WTC11 (cell line): ENCODE measurements around the gene ANKRD9.

Source experiments
- ATF2 ChIP-seq: sonication (generic); formaldehyde crosslinking; IDR thresholded peaks from 2 replicates; pipeline ENCODE4 v1.8.1; 2022; ENCODE audit warnings: low read depth, missing genetic modification reagents, borderline replicate concordance
- ATF3 ChIP-seq: sonication (generic); formaldehyde crosslinking; conservative IDR thresholded peaks from 2 replicates; pipeline ENCODE4 v1.8.1; 2022; ENCODE audit warnings: mild to moderate bottlenecking, missing genetic modification reagents
- CTCF ChIP-seq: fragments of 200-600 bp; IDR thresholded peaks from 2 replicates; pipeline ENCODE4 v1.8.0; 2022; ENCODE audit warnings: antibody characterized with exemption
- E2F4 ChIP-seq: sonication (generic); formaldehyde crosslinking; IDR thresholded peaks from 2 replicates; pipeline ENCODE4 v1.8.1; 2022; ENCODE audit warnings: low read depth, mild to moderate bottlenecking, moderate library complexity, missing genetic modification reagents, borderline replicate concordance
- PRDM15 ChIP-seq: sonication (generic); formaldehyde crosslinking; IDR thresholded peaks from 2 replicates; pipeline ENCODE4 v1.8.0; 2022; ENCODE audit warnings: missing genetic modification reagents
- SP1 ChIP-seq: sonication (generic); formaldehyde crosslinking; conservative IDR thresholded peaks from 2 replicates; pipeline ENCODE4 v1.8.1; 2022; ENCODE audit warnings: missing genetic modification reagents
- TCF7 ChIP-seq: sonication (generic); formaldehyde crosslinking; IDR thresholded peaks from 2 replicates; pipeline ENCODE4 v1.8.0; 2022; ENCODE audit warnings: mild to moderate bottlenecking, low read depth, missing genetic modification reagents, moderate library complexity
- USF2 ChIP-seq: sonication (generic); formaldehyde crosslinking; IDR thresholded peaks from 2 replicates; pipeline ENCODE4 v1.8.1; 2023; ENCODE audit warnings: mild to moderate bottlenecking, missing genetic modification reagents, moderate library complexity
- ZNF512 ChIP-seq: sonication (generic); formaldehyde crosslinking; IDR thresholded peaks from 2 replicates; pipeline ENCODE4 v1.8.1; 2022; ENCODE audit warnings: missing genetic modification reagents, borderline replicate concordance

- no peak for TF ChIP-seq TCF7 (CRISPR knock-in tag)
- no peak for TF ChIP-seq CTCF
- TF ChIP-seq PRDM15 (CRISPR knock-in tag): no peak
- TF ChIP-seq SP1 (CRISPR knock-in tag): no peak
- no peak for TF ChIP-seq USF2 (CRISPR knock-in tag)
- no peak for TF ChIP-seq ZNF512
- TF ChIP-seq ATF2 (CRISPR knock-in tag): no peak
- TF ChIP-seq ATF3 (CRISPR knock-in tag): no peak
- TF ChIP-seq E2F4 (CRISPR knock-in tag): no peak
Measured at GRCh38 chr14:102557434-102558226, 48.1 kb upstream of the ANKRD9 start.
